HepG2 (cell line): Measurements from ENCODE around the gene VEZF1.

ENCODE experiments used
- CREB1 ChIP-seq, 2 experiments: fragments of 450-650 bp in 1 of 2; IDR thresholded peaks; 2 replicates each; pipeline ENCODE4 v1.6.1; 2016 to 2017; ENCODE audit warnings: control low read depth in 1 of 2, mild to moderate bottlenecking in 1 of 2, missing compliant biosample characterization in 1 of 2, missing genetic modification characterization in 1 of 2
- FOXP1 ChIP-seq, 2 experiments: fragments of 450-650 bp in 1 of 2; IDR thresholded peaks; 2 replicates each; pipeline ENCODE4 v1.6.1; 2017 to 2018; ENCODE audit warnings: antibody characterized with exemption in 1 of 2
- TBP ChIP-seq: sonication (generic); formaldehyde crosslinking; IDR thresholded peaks from 2 replicates; pipeline ENCODE4 v1.5.0; 2020; ENCODE audit warnings: missing genetic modification reagents
- TF ChIP-seq, protein P1 (sequence below): sonication (generic); formaldehyde crosslinking; conservative IDR thresholded peaks from 2 replicates; pipeline ENCODE4 v1.5.0; 2020; ENCODE audit warnings: missing genetic modification reagents
- TF ChIP-seq, protein P2 (sequence below): sonication (generic); formaldehyde crosslinking; IDR thresholded peaks from 2 replicates; pipeline ENCODE4 v1.4.0; 2020; ENCODE audit warnings: missing genetic modification reagents
- TF ChIP-seq, protein P3 (sequence below): IDR thresholded peaks from 2 replicates; pipeline ENCODE4 v1.6.1; 2012; ENCODE audit warnings: low read depth, low read length, improper control_type of control experiment

DNA sequence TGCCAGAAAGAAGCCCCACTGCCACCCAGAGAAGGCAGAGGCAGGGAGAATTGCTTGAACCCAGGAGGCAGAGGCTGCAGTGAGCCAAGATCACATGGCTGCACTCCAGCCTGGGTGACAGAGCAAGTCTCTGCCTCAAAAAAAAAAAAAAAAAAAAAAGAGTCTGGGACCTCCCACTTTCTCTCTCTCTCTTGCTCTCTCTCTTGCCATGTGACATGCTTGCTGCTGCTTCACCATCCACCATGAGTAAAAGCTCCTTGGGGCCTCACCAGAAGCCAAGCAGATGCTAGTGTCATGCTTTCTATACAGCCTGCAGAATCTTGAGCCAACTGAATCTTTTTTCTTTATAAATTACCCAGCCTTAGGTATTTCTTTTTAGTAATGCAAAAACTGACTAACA lies 40.5 kb upstream of the VEZF1 start:
- TF ChIP-seq, protein P1, sequence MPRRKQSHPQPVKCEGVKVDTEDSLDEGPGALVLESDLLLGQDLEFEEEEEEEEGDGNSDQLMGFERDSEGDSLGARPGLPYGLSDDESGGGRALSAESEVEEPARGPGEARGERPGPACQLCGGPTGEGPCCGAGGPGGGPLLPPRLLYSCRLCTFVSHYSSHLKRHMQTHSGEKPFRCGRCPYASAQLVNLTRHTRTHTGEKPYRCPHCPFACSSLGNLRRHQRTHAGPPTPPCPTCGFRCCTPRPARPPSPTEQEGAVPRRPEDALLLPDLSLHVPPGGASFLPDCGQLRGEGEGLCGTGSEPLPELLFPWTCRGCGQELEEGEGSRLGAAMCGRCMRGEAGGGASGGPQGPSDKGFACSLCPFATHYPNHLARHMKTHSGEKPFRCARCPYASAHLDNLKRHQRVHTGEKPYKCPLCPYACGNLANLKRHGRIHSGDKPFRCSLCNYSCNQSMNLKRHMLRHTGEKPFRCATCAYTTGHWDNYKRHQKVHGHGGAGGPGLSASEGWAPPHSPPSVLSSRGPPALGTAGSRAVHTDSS (CRISPR knock-in tag): no peak
- TF ChIP-seq, protein P2, sequence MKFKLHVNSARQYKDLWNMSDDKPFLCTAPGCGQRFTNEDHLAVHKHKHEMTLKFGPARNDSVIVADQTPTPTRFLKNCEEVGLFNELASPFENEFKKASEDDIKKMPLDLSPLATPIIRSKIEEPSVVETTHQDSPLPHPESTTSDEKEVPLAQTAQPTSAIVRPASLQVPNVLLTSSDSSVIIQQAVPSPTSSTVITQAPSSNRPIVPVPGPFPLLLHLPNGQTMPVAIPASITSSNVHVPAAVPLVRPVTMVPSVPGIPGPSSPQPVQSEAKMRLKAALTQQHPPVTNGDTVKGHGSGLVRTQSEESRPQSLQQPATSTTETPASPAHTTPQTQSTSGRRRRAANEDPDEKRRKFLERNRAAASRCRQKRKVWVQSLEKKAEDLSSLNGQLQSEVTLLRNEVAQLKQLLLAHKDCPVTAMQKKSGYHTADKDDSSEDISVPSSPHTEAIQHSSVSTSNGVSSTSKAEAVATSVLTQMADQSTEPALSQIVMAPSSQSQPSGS: no peak
- TF ChIP-seq FOXP1 (IDR thresholded peaks at IDR 0.05): no peak
- TF ChIP-seq FOXP1 (CRISPR knock-in tag; IDR thresholded peaks at IDR 0.05): no peak
- TF ChIP-seq CREB1 (IDR thresholded peaks at IDR 0.05): no peak
- no peak for TF ChIP-seq CREB1 (CRISPR knock-in tag; IDR thresholded peaks at IDR 0.05)
- TF ChIP-seq, protein P3, sequence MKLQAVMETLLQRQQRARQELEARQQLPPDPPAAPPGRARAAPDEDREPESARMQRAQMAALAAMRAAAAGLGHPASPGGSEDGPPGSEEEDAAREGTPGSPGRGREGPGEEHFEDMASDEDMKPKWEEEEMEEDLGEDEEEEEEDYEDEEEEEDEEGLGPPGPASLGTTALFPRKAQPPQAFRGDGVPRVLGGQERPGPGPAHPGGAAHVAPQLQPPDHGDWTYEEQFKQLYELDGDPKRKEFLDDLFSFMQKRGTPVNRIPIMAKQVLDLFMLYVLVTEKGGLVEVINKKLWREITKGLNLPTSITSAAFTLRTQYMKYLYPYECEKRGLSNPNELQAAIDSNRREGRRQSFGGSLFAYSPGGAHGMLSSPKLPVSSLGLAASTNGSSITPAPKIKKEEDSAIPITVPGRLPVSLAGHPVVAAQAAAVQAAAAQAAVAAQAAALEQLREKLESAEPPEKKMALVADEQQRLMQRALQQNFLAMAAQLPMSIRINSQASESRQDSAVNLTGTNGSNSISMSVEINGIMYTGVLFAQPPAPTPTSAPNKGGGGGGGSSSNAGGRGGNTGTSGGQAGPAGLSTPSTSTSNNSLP: no peak
- TF ChIP-seq TBP (CRISPR knock-in tag): no peak
